SK-N-SH (cell line): Measurements from ENCODE around the gene TCF15. TPM values are rescaled to one million over a fixed set of nuclear protein-coding genes. Genes with fewer than 3 reads are reported as not detected.

Experiments
- CTCF ChIA-PET: fragments of 300-600, 350-600 bp; formaldehyde crosslinking; extraction: SDS; loops from one replicate; lab custom pipeline; 2021; lab: Yijun Ruan, JAX
- POLR2A ChIA-PET: fragments of 350-600 bp; sonication (Branson Sonifier 250); formaldehyde crosslinking; extraction: SDS; loops from one replicate; lab custom pipeline; 2020; ENCODE audit warnings: antibody characterized with exemption, inconsistent platforms; lab: Yijun Ruan, JAX
- DNase-seq: peaks from one replicate; pipeline ENCODE4 v3.0.0; 2012
- H2AFZ ChIP-seq: fragments of 200-600 bp; sonication (generic); 2 replicates; pipeline ENCODE4 v1.8.1; 2016; ENCODE audit warnings: antibody characterized with exemption, mild to moderate bottlenecking, low read depth
- H3F3A ChIP-seq: fragments of 200-600 bp; sonication (generic); replicated peaks from 2 replicates; pipeline ENCODE3; 2016; ENCODE audit warnings: antibody characterized with exemption, mild to moderate bottlenecking; ENCODE audit not compliant: insufficient read depth
- H3K27ac ChIP-seq, 2 experiments: fragments of 200-500 bp in 1 of 2; fragments of 200-600 bp in 1 of 2; sonication (Bioruptor generic) in 1 of 2; sonication (generic), shearing (Covaris generic) in 1 of 2; 2 replicates each; pipeline versions ENCODE4 v1.5.1 to v1.6.1; 2014 to 2016; ENCODE audit warnings: low read depth in 2 of 2, inconsistent platforms in 1 of 2, low read length in 1 of 2, mild to moderate bottlenecking in 1 of 2, mixed read lengths in 1 of 2
- H3K27me3 ChIP-seq: fragments of 200-600 bp; sonication (generic), shearing (Covaris generic); 2 replicates; pipeline ENCODE4 v1.6.1; 2016; ENCODE audit warnings: mixed run types; ENCODE audit not compliant: insufficient read depth
- H3K36me3 ChIP-seq, 2 experiments: fragments of 200-500 bp in 1 of 2; fragments of 200-600 bp in 1 of 2; sonication (Bioruptor generic) in 1 of 2; sonication (generic) in 1 of 2; replicated peaks in 1 of 2; 2 replicates each; pipeline versions ENCODE3 to v1.5.1; 2014 to 2016; ENCODE audit warnings: low read length in 1 of 2, mild to moderate bottlenecking in 1 of 2; ENCODE audit not compliant: insufficient read depth in 2 of 2, control insufficient read depth in 1 of 2
- H3K4me1 ChIP-seq, 2 experiments: fragments of 200-500 bp in 1 of 2; fragments of 200-600 bp in 1 of 2; sonication (Bioruptor generic) in 1 of 2; sonication (generic), shearing (Covaris generic) in 1 of 2; 2 replicates each; pipeline versions ENCODE4 v1.5.1 to v1.6.1; 2014 to 2016; ENCODE audit warnings: low read depth in 1 of 2, low read length in 1 of 2, mixed run types in 1 of 2; ENCODE audit not compliant: insufficient read depth in 2 of 2, control insufficient read depth in 1 of 2
- H3K4me2 ChIP-seq: fragments of 200-600 bp; sonication (generic), shearing (Covaris generic); 2 replicates; pipeline ENCODE4 v1.6.1; 2017; ENCODE audit warnings: mixed run types
- H3K4me3 ChIP-seq, 2 experiments: fragments of 200-500 bp in 1 of 2; fragments of 200-600 bp in 1 of 2; sonication (Bioruptor generic) in 1 of 2; sonication (generic), shearing (Covaris generic) in 1 of 2; 2 replicates each; pipeline versions ENCODE4 v1.5.1 to v1.8.1; 2014 to 2016; ENCODE audit warnings: low read depth in 2 of 2, inconsistent platforms in 1 of 2, low read length in 1 of 2, mild to moderate bottlenecking in 1 of 2, mixed read lengths in 1 of 2, moderate library complexity in 1 of 2
- H3K79me2 ChIP-seq: fragments of 200-600 bp; sonication (generic); 2 replicates; pipeline ENCODE4 v1.8.1; 2017; ENCODE audit warnings: mild to moderate bottlenecking; ENCODE audit not compliant: insufficient read depth
- H3K9ac ChIP-seq: fragments of 200-600 bp; sonication (generic); 2 replicates; pipeline ENCODE4 v1.6.1; 2017; ENCODE audit warnings: mixed run types
- H3K9me2 ChIP-seq: fragments of 200-600 bp; sonication (generic); 2 replicates; pipeline ENCODE4 v1.6.1; 2017; ENCODE audit warnings: mixed run types
- H3K9me3 ChIP-seq: fragments of 200-600 bp; sonication (generic); 2 replicates; pipeline ENCODE4 v1.6.1; 2017; ENCODE audit warnings: mixed run types, mild to moderate bottlenecking, moderate library complexity
- H4K20me1 ChIP-seq: fragments of 200-600 bp; sonication (generic); 2 replicates; pipeline ENCODE4 v1.6.1; 2017; ENCODE audit warnings: mild to moderate bottlenecking, mixed run types; ENCODE audit not compliant: insufficient read depth
- EZH2phosphoT487 ChIP-seq: fragments of 200-600 bp; sonication (generic); IDR thresholded peaks from 2 replicates; pipeline ENCODE4 v1.6.1; 2017; ENCODE audit warnings: low read depth, mixed run types, mild to moderate bottlenecking, antibody characterized with exemption, moderate library complexity, borderline replicate concordance
- IRF3 ChIP-seq: fragments of 150-350 bp; IDR thresholded peaks from 2 replicates; pipeline ENCODE4 v1.6.1; 2016; ENCODE audit warnings: mild to moderate bottlenecking, low read depth, low read length
- MAX ChIP-seq: IDR thresholded peaks from 2 replicates; pipeline ENCODE4 v1.4.0; 2012; ENCODE audit warnings: low read depth
- MEF2A ChIP-seq: IDR thresholded peaks from 2 replicates; pipeline ENCODE4 v1.4.0; 2012; ENCODE audit warnings: low read depth, borderline replicate concordance
- RAD21 ChIP-seq: IDR thresholded peaks from 2 replicates; pipeline ENCODE4 v1.6.1; 2012; ENCODE audit warnings: mild to moderate bottlenecking, low read length
- REST ChIP-seq: IDR thresholded peaks from 2 replicates; pipeline ENCODE4 v1.6.1; 2012; ENCODE audit warnings: mild to moderate bottlenecking, low read depth, low read length, moderate library complexity
- SIN3A ChIP-seq: IDR thresholded peaks from 2 replicates; pipeline ENCODE4 v1.6.1; 2012; ENCODE audit warnings: low read depth, mild to moderate bottlenecking, low read length, moderate library complexity, borderline replicate concordance
- TAF1 ChIP-seq: IDR thresholded peaks from 2 replicates; pipeline ENCODE4 v1.6.1; 2012; ENCODE audit warnings: low read depth, mild to moderate bottlenecking, low read length, moderate library complexity, borderline replicate concordance
- USF1 ChIP-seq: IDR thresholded peaks from 2 replicates; pipeline ENCODE4 v1.4.0; 2012; ENCODE audit warnings: low read depth, borderline replicate concordance
- WGBS: methylation state at CpG from one replicate; pipeline ENCODE4 v1.1.6; 2017; ENCODE audit warnings: low lambda C conversion rate; 5-methylcytosine and 5-hydroxymethylcytosine counted together
- polyA plus RNA-seq, 3 experiments: library from polyadenylated mRNA; depleted of rRNA; stranded (reverse); fragments of >200 nt; gene quantifications; 2 replicates each; pipeline ENCODE4 v1.2.3, GENCODE V29; 2012

TCF15 gene
- polyA plus RNA-seq, 1 of the 3 experiments (the other 2 are of a cell fraction): not detected

- POLR2A ChIA-PET: no interaction called here
Measured at GRCh38 chr20:617934-618690, 8.0 kb upstream of the TCF15 start.

More at GRCh38 chr20:617934-618690, 8.0 kb upstream of the TCF15 start:
- 10% methylated on average over 4 of the region's 4 CpGs for WGBS
- no peaks in the 10 kb centered on the region for H3K4me1 ChIP-seq
- TF ChIP-seq EZH2phosphoT487 (no peak), RAD21 (no peak), IRF3 (no peak), MAX (no peak), TAF1 (no peak), SIN3A (no peak), MEF2A (no peak), REST (no peak), USF1 (no peak)
- TF ChIP-seq, all 33 proteins: peak for 0
- peaks cover 3% of the 10 kb centered on the region; the same call in 1 of the 2 replicates for H3K27me3 ChIP-seq
- no peaks in the 10 kb centered on the region for H3K9me2 ChIP-seq
- no peaks in the 10 kb centered on the region for H3K9me3 ChIP-seq
- no peak overlapping the region for H3K9ac ChIP-seq
- no peak overlapping the region for H3K4me3 ChIP-seq
- no peaks in the 10 kb centered on the region for H3K36me3 ChIP-seq
- H4K20me1 ChIP-seq: no peaks in the 10 kb centered on the region
- no peak overlapping the region for H3K4me2 ChIP-seq
- H3K27ac ChIP-seq: no peak overlapping the region
- H2AFZ ChIP-seq: no peak overlapping the region
- CTCF ChIA-PET: interaction anchor here (0.7 to 3.1 kb wide), 3 partner anchors 13 to 56 kb away, joined by 3 to 13 read pairs (median 8); no protein-coding TSS in a partner anchor
- H3K79me2 ChIP-seq: no peaks in the 10 kb centered on the region
- no peak for DNase-seq
- no peaks in the 10 kb centered on the region for H3F3A ChIP-seq
